ENCODE measurements around the gene SFXN5. TPM values are rescaled to one million over a fixed set of nuclear protein-coding genes. Genes with fewer than 3 reads are reported as not detected.

Gene SFXN5
- total RNA-seq, 1 experiment from 2014 or later: 22.0 TPM

GRCh38 chr2:73112913-73113854, 41.7 kb upstream of the SFXN5 start, which contains the start of gene RAB11FIP5:
RAB11FIP5 (minus strand) TSS chr2:73112948; CDS start chr2:73112777, 171 bp downstream.
- TF ChIP-seq CTCF (conservative IDR thresholded peaks at IDR 0.05; ENCODE audit: low read depth, low read length): no peak
- TF ChIP-seq EZH2phosphoT487 (IDR thresholded peaks at IDR 0.05; ENCODE audit: borderline replicate concordance, low read length): no peak
- no peak for TF ChIP-seq EZH2 (IDR thresholded peaks at IDR 0.05; ENCODE audit: low read length, unreplicated experiment)
- DNase-seq: peak; percentile 84
- Histone ChIP-seq H3K79me2 (ENCODE audit: low read length) (peaks cover 44% of the 10 kb centered on the region), H3K4me2 (ENCODE audit: low read length) (peak within 1 kb of the TSS; percentile 98), H2AFZ (ENCODE audit: low read length) (peak within 1 kb of the TSS; percentile 100), H3K4me3 (ENCODE audit: low read length) (peak within 1 kb of the TSS; percentile 87), H3K9me3 (ENCODE audit: low read length) (no peaks in the 10 kb centered on the region), H4K20me1 (ENCODE audit: low read length) (peaks cover 17% of the 10 kb centered on the region; the same call in 1 of the 2 replicates), H3K9me2 (replicated peaks; ENCODE audit: low read length) (no peaks in the 10 kb centered on the region), H3K27ac (ENCODE audit: low read length) (peak within 1 kb of the TSS; percentile 82), H3F3A (ENCODE audit: low read length, unreplicated experiment) (no peaks in the 10 kb centered on the region), H3K27me3 (ENCODE audit: low read length) (no peaks in the 10 kb centered on the region), H3K9ac (ENCODE audit: low read length) (peak within 1 kb of the TSS; percentile 89), H3K4me1 (ENCODE audit: insufficient read depth, low read length) (peaks cover 18% of the 10 kb centered on the region), H3K36me3 (ENCODE audit: low read depth, low read length) (no peaks in the 10 kb centered on the region)
- peak; percentile 66 for ATAC-seq
- ChIA-PET CTCF (interaction anchor here (0.5 kb wide), 1 partner anchor 1778 kb away, joined by 4 read pairs; no protein-coding TSS in a partner anchor), POLR2A (ENCODE audit: unreplicated experiment) (no interaction called here)
- intact Hi-C loops (cut with micrococcal nuclease): loop anchor here (1.0 kb wide), 1 partner anchor 24 kb away; no protein-coding TSS in a partner anchor
- BruUV-seq (replicated peaks): TSS peak; percentile 53

- ATAC-seq: peak; percentile 35
- H3K9ac ChIP-seq (ENCODE audit: low read length): peak overlapping the region; percentile 76
- peaks cover 53% of the 10 kb centered on the region for H3K79me2 ChIP-seq (ENCODE audit: low read length)
- H3K4me3 ChIP-seq (ENCODE audit: low read length): peak overlapping the region; percentile 81
- no peaks in the 10 kb centered on the region for H3K9me3 ChIP-seq (ENCODE audit: low read length)
- no peaks in the 10 kb centered on the region for H3K36me3 ChIP-seq (ENCODE audit: low read depth, low read length)
- H3K4me2 ChIP-seq (ENCODE audit: low read length): peak overlapping the region; percentile 98
- peak overlapping the region; percentile 74 for H2AFZ ChIP-seq (ENCODE audit: low read length)
- H3K4me1 ChIP-seq (ENCODE audit: insufficient read depth, low read length): peaks cover 18% of the 10 kb centered on the region
- no peaks in the 10 kb centered on the region for H3K27me3 ChIP-seq (ENCODE audit: low read length)
- H3K9me2 ChIP-seq (replicated peaks; ENCODE audit: low read length): no peaks in the 10 kb centered on the region
- TF ChIP-seq CTCF (conservative IDR thresholded peaks at IDR 0.05; ENCODE audit: low read depth, low read length) (peak; percentile 12; the same call in 1 of the 2 replicates), EZH2 (IDR thresholded peaks at IDR 0.05; ENCODE audit: low read length, unreplicated experiment) (no peak)
- POLR2A ChIA-PET (ENCODE audit: unreplicated experiment): no interaction called here
- BruUV-seq (replicated peaks): no TSS peak
- DNase-seq: peak; percentile 36
- CTCF ChIA-PET: interaction anchor here (0.6 kb wide), 1 partner anchor 352 kb away, joined by 3 read pairs; no protein-coding TSS in a partner anchor
- peaks cover 17% of the 10 kb centered on the region; the same call in 1 of the 2 replicates for H4K20me1 ChIP-seq (ENCODE audit: low read length)
- H3K27ac ChIP-seq (ENCODE audit: low read length): peak overlapping the region; percentile 41
- H3F3A ChIP-seq (ENCODE audit: low read length, unreplicated experiment): no peaks in the 10 kb centered on the region
- intact Hi-C loops (cut with micrococcal nuclease): no loop called here
Observed at GRCh38 chr2:73112026-73112912, 40.8 kb upstream of the SFXN5 start.
